Erythroblast (primary cell): ENCODE measurements around the gene RNF220.

Source experiments
- GATA1 ChIP-seq: IDR thresholded peaks from 2 replicates; pipeline ENCODE4 v1.6.1; 2011; ENCODE audit warnings: low read depth, mild to moderate bottlenecking, control low read depth, low read length, moderate library complexity
- POLR2A ChIP-seq: IDR thresholded peaks from 2 replicates; pipeline ENCODE4 v1.6.1; 2011; ENCODE audit warnings: mild to moderate bottlenecking, low read length

DNA sequence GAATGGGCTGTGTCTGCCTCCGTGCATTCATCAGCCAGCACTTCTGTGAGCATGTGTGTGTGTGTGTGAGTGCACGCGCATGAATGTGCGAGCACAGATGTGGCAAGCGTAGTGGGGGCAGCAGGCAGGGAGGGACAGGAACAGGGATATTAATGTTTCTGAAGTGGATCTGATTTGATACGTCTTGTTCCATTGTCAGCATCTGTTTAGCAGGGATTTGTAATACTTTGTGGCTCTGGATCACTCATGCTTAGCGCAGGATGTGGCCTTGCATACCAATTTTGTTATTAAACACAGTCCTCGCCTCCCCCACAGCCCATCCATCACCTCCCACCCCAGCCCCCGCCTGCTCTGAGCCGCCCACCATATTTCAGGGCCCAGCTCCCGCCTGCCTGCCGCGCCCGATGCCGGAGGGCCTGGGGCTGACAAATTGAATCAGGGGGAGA is 216.8 kb downstream of the RNF220 start:
- TF ChIP-seq POLR2A (no peak), GATA1 (no peak)
